Kidney capillary endothelial cell (primary cell): ENCODE results near the gene ENDOD1.

ENCODE experiments used
- DNase-seq: peaks from one replicate; pipeline ENCODE4 v3.0.0-alpha.2; 2018; ENCODE audit warnings: low spot score

ENDOD1 gene

GRCh38 chr11:95144313-95145235 is 54.9 kb downstream of the ENDOD1 start:
- DNase-seq: peak; percentile 36

GRCh38 chr11:95145430-95146060 is 55.9 kb downstream of the ENDOD1 start:
- no peak for DNase-seq

- peak; percentile 88 for DNase-seq
Measured at GRCh38 chr11:95147364-95147905, 57.8 kb downstream of the ENDOD1 start.

GRCh38 chr11:95148406-95148805 is 58.8 kb downstream of the ENDOD1 start:
- DNase-seq: no peak

- no peak for DNase-seq
Measured at GRCh38 chr11:95148938-95149337, 59.3 kb downstream of the ENDOD1 start.

GRCh38 chr11:95149651-95150364 is 60.2 kb downstream of the ENDOD1 start:
- peak; percentile 44 for DNase-seq

GRCh38 chr11:95150956-95151684 is 61.5 kb downstream of the ENDOD1 start:
- DNase-seq: peak; percentile 88

- DNase-seq: no peak
Measured at GRCh38 chr11:95152876-95153856, 63.5 kb downstream of the ENDOD1 start.

- DNase-seq: no peak
Measured at GRCh38 chr11:95153857-95154246, 64.2 kb downstream of the ENDOD1 start.

GRCh38 chr11:95154514-95154913 is 64.9 kb downstream of the ENDOD1 start:
- no peak for DNase-seq

GRCh38 chr11:95155385-95155784 is 65.7 kb downstream of the ENDOD1 start:
- DNase-seq: no peak

GRCh38 chr11:95156133-95156721 is 66.6 kb downstream of the ENDOD1 start:
- no peak for DNase-seq

GRCh38 chr11:95156916-95157541 is 67.4 kb downstream of the ENDOD1 start:
- DNase-seq: no peak

GRCh38 chr11:95157824-95158223 is 68.2 kb downstream of the ENDOD1 start:
- DNase-seq: no peak

- no peak for DNase-seq
Measured at GRCh38 chr11:95161248-95161647, 71.6 kb downstream of the ENDOD1 start.

- no peak for DNase-seq
Measured at GRCh38 chr11:95163106-95163505, 73.5 kb downstream of the ENDOD1 start.

GRCh38 chr11:95165638-95166037 is 76.0 kb downstream of the ENDOD1 start:
- DNase-seq: no peak

- DNase-seq: no peak
Measured at GRCh38 chr11:95166781-95167180, 77.1 kb downstream of the ENDOD1 start.

- no peak for DNase-seq
Measured at GRCh38 chr11:95170294-95170693, 80.6 kb downstream of the ENDOD1 start.
